D721Med (cell line): ENCODE measurements around the gene FGD5.

ENCODE experiments used
- DNase-seq: peaks from one replicate; pipeline ENCODE4 v3.0.0; 2011; ENCODE audit warnings: low spot score; ENCODE audit not compliant: insufficient read length
- FAIRE-seq: peaks from 2 replicates; lab custom pipeline; 2011; peaks lifted over from hg19 to GRCh38; lab: Jason Lieb, UNC
- CTCF ChIP-seq: IDR thresholded peaks from 2 replicates; pipeline ENCODE4 v1.5.1; 2012; ENCODE audit warnings: mild to moderate bottlenecking, control low read depth; ENCODE audit not compliant: insufficient read depth; ENCODE audit errors: missing control alignments

The FGD5 gene

DNA sequence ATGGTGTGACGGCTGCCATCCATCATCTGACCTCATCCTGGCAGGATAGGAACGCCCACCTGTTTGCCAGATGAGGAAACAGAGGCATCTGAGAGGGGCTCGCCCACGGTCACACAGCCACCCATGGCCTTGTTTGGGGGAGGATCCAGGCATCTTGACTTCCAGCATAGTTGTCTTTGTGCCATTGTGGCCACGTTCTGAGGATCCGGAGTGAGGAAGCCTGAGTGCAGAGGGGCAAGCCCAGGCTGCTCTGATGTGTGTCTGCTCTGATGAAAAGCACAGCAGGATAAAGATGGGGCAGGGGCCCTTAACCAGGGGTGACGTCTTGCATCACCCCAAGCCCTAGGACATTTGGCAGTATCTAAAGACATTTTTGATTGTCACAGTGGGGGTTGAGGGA lies 58.7 kb downstream of the FGD5 start:
- FAIRE-seq, result no peak
- DNase-seq, result no peak
- TF ChIP-seq CTCF, result no peak

- no peak for FAIRE-seq
Observed at GRCh38 chr3:14879211-14879874, 60.6 kb downstream of the FGD5 start.

GRCh38 chr3:14880447-14881106 lies 61.8 kb downstream of the FGD5 start:
- DNase-seq (peak; percentile 57), FAIRE-seq (no peak)
- no peak for TF ChIP-seq CTCF

More at GRCh38 chr3:14879211-14879874, 60.6 kb downstream of the FGD5 start:
- no peak for TF ChIP-seq CTCF
- DNase-seq, result no peak

DNA sequence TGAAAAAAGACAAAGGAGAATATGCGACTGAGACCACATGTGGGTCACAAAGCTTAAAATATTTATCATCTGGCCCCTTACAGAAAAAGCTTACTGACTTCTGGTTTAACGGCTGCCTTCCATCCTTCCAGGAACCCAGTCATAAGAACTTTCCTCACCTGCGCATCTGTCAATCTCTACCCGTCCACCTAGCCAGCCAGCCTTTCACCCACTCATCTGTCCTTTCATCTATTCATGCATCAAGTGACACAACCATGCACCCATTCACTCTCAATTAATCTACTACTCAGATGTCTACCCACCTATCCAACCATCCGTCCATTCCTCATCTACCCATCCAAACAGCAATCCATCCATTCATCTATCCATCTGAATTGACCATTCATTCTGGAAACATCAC lies 64.5 kb downstream of the FGD5 start:
- FAIRE-seq (no peak), DNase-seq (no peak)
- TF ChIP-seq CTCF, result no peak

DNA sequence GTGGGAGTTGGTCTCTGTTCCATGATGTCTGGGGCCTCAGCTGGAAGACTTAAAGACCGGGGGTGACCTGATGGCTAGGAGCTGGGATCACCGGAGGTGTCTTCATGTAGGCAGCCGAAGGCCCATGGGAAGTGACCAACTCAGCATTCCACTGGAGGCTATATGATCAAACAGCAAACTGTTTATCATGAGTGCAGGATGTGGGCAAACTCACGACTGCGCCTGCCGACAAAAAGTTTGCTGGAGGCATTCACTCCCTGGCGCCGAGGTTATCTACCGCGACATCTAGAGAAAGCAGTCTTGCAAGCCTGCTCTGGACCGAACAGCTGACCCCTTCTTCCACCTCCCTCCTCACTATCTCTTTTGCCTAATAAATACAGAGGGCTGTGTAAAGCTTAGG lies 65.9 kb downstream of the FGD5 start:
- FAIRE-seq (no peak), DNase-seq (no peak)
- TF ChIP-seq CTCF, result no peak

GRCh38 chr3:14885307-14885706 lies 66.5 kb downstream of the FGD5 start:
- no peak for TF ChIP-seq CTCF
- no peak for DNase-seq
- no peak for FAIRE-seq

DNA sequence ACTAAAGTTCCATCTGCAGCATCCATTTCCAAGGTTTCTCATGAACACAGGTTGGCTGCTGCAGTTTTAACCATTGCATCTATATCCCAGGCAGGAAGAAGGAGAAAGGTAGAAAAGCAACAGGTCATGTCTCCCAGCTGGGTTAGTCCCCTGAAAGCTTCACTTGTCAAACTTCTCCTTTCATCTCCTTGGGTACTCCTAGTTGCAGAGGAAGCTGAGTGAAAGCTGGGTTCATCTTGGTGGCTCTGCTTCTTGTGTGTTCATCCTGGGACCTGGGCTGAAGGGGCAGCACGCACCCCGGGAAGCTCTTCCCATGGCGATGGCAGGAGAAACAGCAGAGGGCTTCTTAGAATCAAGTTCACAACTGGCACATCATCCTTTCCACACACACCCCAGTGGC lies 67.3 kb downstream of the FGD5 start:
- no peak for DNase-seq
- no peak for FAIRE-seq
- TF ChIP-seq CTCF, result no peak
